ENCODE results near the gene NOXO1.
"Not testable (repeated sequence)": the region's sequence is repeated elsewhere in the genome, so short reads cannot be mapped to it uniquely, and the experiment has no call there.

Gene NOXO1

DNA sequence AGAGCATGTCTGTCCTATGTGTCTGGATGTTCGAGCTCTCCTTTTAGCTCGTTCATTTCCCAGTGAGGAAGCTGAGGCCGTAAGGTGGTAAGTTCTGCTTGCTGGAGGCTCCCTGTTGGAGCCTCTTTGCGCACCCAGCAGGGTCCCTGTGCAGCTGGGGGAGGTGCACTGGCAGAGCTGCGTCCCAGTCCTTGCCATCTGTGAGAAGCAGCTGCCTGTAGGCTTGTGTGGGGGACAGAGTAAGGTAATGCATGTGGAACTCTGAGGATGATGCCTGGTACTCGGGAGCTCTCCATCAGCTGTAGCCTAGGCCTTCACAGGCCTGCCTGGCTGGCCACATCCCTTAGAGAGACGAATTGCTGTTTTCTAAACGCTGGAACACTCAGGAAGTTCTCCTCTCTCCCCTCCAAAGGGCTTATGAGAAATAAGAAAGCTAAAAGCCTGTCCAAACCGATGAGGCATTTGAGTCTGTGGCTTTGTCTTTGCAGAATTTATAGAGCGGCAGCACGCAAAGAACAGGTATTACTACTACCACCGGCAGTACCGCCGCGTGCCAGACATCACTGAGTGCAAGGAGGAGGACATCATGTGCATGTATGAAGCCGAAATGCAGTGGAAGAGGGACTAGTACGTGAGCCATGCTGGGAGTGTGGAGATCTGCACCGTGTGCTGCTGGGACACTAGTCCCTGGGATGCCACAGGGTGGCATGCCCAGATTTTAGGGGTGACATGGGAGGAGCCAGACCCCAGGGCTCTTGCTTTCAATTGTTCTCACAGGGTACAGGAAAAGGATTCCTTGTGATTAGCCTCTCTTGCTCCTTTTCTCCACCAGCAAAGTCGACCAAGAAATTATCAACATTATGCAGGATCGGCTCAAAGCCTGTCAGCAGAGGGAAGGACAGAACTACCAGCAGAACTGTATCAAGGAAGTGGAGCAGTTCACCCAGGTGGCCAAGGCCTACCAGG, 20.3 kb downstream of the NOXO1 start:
- H3K4me1 ChIP-seq = peaks cover 10% of the 10 kb centered on the region
- no peak overlapping the region for H2AFZ ChIP-seq
- H3K4me3 ChIP-seq (ENCODE audit: low read depth, low read length) = peak overlapping the region; percentile 91

GRCh38 chr16:1959269-1960039, 21.8 kb downstream of the NOXO1 start, which contains the start of gene NDUFB10:
Gene NDUFB10, plus strand, starts transcription at chr16:1959538. Its CDS starts 87 bp downstream, at chr16:1959625.
- H3K27ac ChIP-seq = peak within 1 kb of the TSS; percentile 75
- H2AFZ ChIP-seq = peak within 1 kb of the TSS; percentile 92
- peak; percentile 82 for TF ChIP-seq CTCF (IDR thresholded peaks at IDR 0.05)
- no peaks in the 10 kb centered on the region for H3K36me3 ChIP-seq (ENCODE audit: control insufficient read depth, insufficient read depth, low read length)
- peaks cover 10% of the 10 kb centered on the region for H3K4me1 ChIP-seq
- H3K27me3 ChIP-seq (ENCODE audit: control insufficient read depth, insufficient read depth, low read length) = no peaks in the 10 kb centered on the region
- peak within 1 kb of the TSS; percentile 64 for H3K9ac ChIP-seq
- H3K79me2 ChIP-seq = no peaks in the 10 kb centered on the region
- H3K4me2 ChIP-seq (ENCODE audit: low read length) = peak within 1 kb of the TSS; percentile 75
- no peaks in the 10 kb centered on the region for H3K9me3 ChIP-seq (ENCODE audit: control insufficient read depth, low read length)
- peak within 1 kb of the TSS; percentile 91 for H3K4me3 ChIP-seq (ENCODE audit: low read depth, low read length)

More for the DNA sequence above, 20.3 kb downstream of the NOXO1 start:
- no peaks in the 10 kb centered on the region for H3K27me3 ChIP-seq (ENCODE audit: control insufficient read depth, insufficient read depth, low read length)
- H3K4me2 ChIP-seq (ENCODE audit: low read length) = peak overlapping the region; percentile 75
- no peak overlapping the region for H3K27ac ChIP-seq
- TF ChIP-seq CTCF (IDR thresholded peaks at IDR 0.05) = no peak
- no peaks in the 10 kb centered on the region for H3K36me3 ChIP-seq (ENCODE audit: control insufficient read depth, insufficient read depth, low read length)
- no peak overlapping the region for H3K9ac ChIP-seq
- no peaks in the 10 kb centered on the region for H3K9me3 ChIP-seq (ENCODE audit: control insufficient read depth, low read length)
- no peaks in the 10 kb centered on the region for H3K79me2 ChIP-seq

DNA sequence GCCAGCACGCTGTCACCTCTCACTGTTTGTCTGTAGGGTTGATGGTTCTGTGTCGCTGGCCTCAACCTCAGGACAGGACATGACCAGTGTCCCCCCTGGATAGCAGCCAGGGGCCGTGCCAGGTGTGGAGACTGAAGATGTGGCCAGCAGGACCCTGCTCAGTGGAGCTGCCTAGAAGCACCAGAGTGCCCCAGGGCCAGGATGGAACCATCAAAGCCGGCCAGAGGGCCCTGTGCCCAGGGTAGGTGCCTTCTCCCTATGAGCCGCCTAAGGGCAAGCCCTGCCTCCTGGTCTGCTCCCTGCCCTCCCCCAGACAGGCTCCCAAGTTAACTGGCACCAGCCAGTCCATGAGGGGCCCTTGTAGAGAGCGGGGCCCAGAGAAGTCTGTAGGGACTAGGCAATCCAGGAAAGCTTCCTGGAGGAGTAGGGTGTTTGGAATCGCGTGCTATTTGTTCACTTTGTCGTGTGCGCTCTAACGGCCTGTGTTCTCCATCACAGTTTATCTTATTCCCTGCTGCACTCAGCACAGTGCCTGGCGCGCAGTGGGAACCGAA, 22.5 kb downstream of the NOXO1 start:
- Histone ChIP-seq H3K27ac (peak overlapping the region; percentile 75), H3K27me3 (ENCODE audit: control insufficient read depth, insufficient read depth, low read length) (no peaks in the 10 kb centered on the region), H3K9ac (no peak overlapping the region), H3K9me3 (ENCODE audit: control insufficient read depth, low read length) (no peaks in the 10 kb centered on the region), H3K36me3 (ENCODE audit: control insufficient read depth, insufficient read depth, low read length) (no peaks in the 10 kb centered on the region), H3K4me1 (peaks cover 10% of the 10 kb centered on the region), H3K4me3 (ENCODE audit: low read depth, low read length) (peak overlapping the region; percentile 91), H2AFZ (peak overlapping the region; percentile 92), H3K4me2 (ENCODE audit: low read length) (peak overlapping the region; percentile 74), H3K79me2 (no peaks in the 10 kb centered on the region)
- TF ChIP-seq CTCF (IDR thresholded peaks at IDR 0.05) = no peak

DNA sequence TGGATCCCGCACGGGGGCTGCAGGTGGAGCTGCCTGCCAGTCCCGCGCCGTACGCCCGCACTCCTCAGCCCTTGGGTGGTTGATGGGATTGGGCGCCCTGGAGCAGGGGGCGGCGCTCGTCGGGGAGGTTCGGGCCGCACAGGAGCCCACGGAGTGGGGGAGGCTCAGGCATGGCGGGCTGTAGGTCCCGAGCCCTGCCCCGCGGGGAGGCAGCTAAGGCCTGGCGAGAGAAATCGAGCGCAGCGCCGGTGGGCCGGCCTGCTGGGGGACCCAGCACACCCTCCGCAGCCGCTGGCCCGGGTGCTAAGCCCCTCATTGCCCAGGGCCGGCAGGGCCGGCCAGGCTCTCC, 23.2 kb downstream of the NOXO1 start:
- not testable (repeated sequence) for H3K9ac ChIP-seq; H3K27me3 ChIP-seq (ENCODE audit: control insufficient read depth, insufficient read depth, low read length)

GRCh38 chr16:1957434-1958142, 23.7 kb downstream of the NOXO1 start:
- H2AFZ ChIP-seq; H3K36me3 ChIP-seq (ENCODE audit: control insufficient read depth, insufficient read depth, low read length); H3K4me1 ChIP-seq; H3K79me2 ChIP-seq; H3K4me2 ChIP-seq (ENCODE audit: low read length); H3K9ac ChIP-seq; H3K27me3 ChIP-seq (ENCODE audit: control insufficient read depth, insufficient read depth, low read length); H3K9me3 ChIP-seq (ENCODE audit: control insufficient read depth, low read length); H3K4me3 ChIP-seq (ENCODE audit: low read depth, low read length); H3K27ac ChIP-seq: not testable (repeated sequence)

More for the DNA sequence above, 23.2 kb downstream of the NOXO1 start:
- not testable (repeated sequence) for H3K79me2 ChIP-seq; H3K4me2 ChIP-seq (ENCODE audit: low read length); H2AFZ ChIP-seq; H3K4me3 ChIP-seq (ENCODE audit: low read depth, low read length); H3K36me3 ChIP-seq (ENCODE audit: control insufficient read depth, insufficient read depth, low read length); H3K9me3 ChIP-seq (ENCODE audit: control insufficient read depth, low read length); H3K27ac ChIP-seq; H3K4me1 ChIP-seq
